Dendritic cell treated with granulocyte-macrophage colony-stimulating factor and Interleukin-4, amounts not matched to agents 40 ng/mL and 50 ng/mL, for 4 days (primary cell): ENCODE results near the gene MRPS25.
A peak's percentile ranks its signal among the peaks of the same experiment; 100 is the strongest.

Source experiments
- H3K27ac Mint-ChIP-seq: one replicate; pipeline ENCODE4 v1.8.0; 2022; ENCODE audit warnings: mild to moderate bottlenecking, mixed read lengths
- H3K27me3 Mint-ChIP-seq: one replicate; pipeline ENCODE4 v1.8.0; 2022; ENCODE audit warnings: mild to moderate bottlenecking, mixed read lengths
- H3K36me3 Mint-ChIP-seq: one replicate; pipeline ENCODE4 v1.8.0; 2022; ENCODE audit warnings: low read depth, mixed read lengths
- H3K4me1 Mint-ChIP-seq: one replicate; pipeline ENCODE4 v1.8.0; 2022; ENCODE audit warnings: low read depth, mixed read lengths
- H3K4me3 Mint-ChIP-seq: one replicate; pipeline ENCODE4 v1.8.0; 2022; ENCODE audit warnings: mild to moderate bottlenecking, moderate library complexity, mixed read lengths
- H3K9me3 Mint-ChIP-seq: one replicate; pipeline ENCODE4 v1.8.0; 2022; ENCODE audit warnings: mixed read lengths
- intact Hi-C: fragments of 100-400 bp; cut with micrococcal nuclease; formaldehyde crosslinking; loops from one replicate; pipeline ENCODE4 v1.15.0; 2022

The MRPS25 gene

DNA sequence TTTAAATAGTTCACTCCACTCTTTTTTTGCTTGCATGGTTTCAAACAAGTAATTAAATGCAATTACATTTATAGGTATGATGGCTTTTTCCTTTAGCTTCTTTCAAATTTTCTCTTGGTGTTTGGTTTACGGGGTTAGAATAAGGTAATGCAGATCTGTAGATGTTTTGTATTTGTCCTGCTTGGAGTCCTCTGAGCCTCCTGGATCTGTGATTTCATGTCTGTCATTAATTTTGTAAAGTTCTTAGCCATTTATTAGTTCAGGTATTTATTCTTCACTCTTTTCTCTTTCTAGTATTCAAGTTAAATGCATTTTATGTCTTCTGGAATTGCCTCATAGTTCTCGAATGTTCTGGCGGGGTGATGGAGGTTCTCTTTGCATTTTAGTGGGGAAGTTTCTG, 1.4 kb upstream of the MRPS25 start:
- intact Hi-C loops, result loop anchor here (10.0 kb wide), 1 partner anchor 412 kb away; the partner anchor contains the start of gene CCDC174
- no peak overlapping the region for H3K4me3 Mint-ChIP-seq
- H3K4me1 Mint-ChIP-seq, result peaks cover 16% of the 10 kb centered on the region
- H3K27me3 Mint-ChIP-seq, result no peaks in the 10 kb centered on the region
- peaks cover 50% of the 10 kb centered on the region for H3K36me3 Mint-ChIP-seq
- H3K27ac Mint-ChIP-seq, result no peak overlapping the region
- H3K9me3 Mint-ChIP-seq, result no peaks in the 10 kb centered on the region

DNA sequence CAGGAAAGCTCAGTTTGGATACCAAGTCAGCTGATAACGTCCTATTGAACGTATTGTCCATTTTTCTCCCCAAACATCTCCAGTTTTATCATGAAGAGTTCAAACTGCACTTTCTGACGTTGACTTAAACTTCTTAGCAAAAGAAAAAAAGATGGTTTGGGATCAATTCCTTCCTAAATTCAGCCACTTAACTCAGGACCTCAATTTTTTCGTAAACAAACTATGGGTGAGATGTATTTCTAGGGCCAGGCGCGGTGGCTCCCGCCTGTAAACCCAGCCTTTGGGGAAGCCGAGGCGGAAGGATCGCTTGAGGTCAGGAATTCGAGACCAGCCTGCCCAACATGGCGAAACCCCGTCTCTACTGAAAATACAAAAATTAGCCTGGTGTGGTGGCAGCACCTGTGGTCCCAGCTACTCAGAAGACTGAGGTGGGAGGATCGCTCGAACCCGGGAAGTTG, 464 bp upstream of the MRPS25 start:
- intact Hi-C loops, result loop anchor here (2.0 to 10.0 kb wide), 3 partner anchors 33 to 411 kb away; partner anchors contain the start of genes CCDC174 and RBSN
- H3K27ac Mint-ChIP-seq, result peak overlapping the region; percentile 97

DNA sequence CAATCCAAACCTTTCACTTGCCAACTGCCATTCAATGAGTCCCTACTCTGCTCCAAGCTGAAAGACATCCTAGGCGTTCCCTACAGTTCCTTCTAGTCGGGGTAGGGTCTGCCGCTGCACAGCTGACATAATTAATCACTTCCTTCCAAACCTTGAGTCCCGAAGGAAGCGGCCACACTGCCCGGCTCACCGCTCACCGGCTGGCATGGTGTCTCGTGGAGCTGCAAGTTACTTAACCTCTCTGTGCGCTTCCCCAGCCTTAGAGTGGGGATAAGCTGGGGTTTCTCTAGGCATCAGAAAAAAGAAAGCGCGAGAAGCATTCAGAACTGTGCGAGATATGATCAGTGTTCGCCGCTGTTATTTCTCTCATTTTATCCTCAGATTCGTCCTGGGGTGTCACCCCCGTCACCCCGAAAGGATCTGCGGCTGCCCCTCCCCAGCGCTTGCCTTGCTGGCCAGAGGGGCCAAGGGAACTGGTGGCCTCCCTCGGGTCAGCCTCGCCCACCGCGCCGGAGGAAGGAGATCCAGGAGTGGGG, 748 bp downstream of the MRPS25 start:
- intact Hi-C loops, result loop anchor here (2.0 to 10.0 kb wide), 3 partner anchors 34 to 410 kb away; partner anchors contain the start of genes CCDC174 and RBSN
- Mint-ChIP-seq H3K9me3 (no peaks in the 10 kb centered on the region), H3K27me3 (no peaks in the 10 kb centered on the region), H3K27ac (peak overlapping the region; percentile 97), H3K4me3 (peak overlapping the region; percentile 91), H3K36me3 (peaks cover 48% of the 10 kb centered on the region), H3K4me1 (peaks cover 16% of the 10 kb centered on the region)

More for the DNA sequence above, 464 bp upstream of the MRPS25 start:
- Mint-ChIP-seq H3K27me3 (no peaks in the 10 kb centered on the region), H3K36me3 (peaks cover 50% of the 10 kb centered on the region), H3K9me3 (no peaks in the 10 kb centered on the region), H3K4me3 (peak overlapping the region; percentile 91), H3K4me1 (peaks cover 16% of the 10 kb centered on the region)

DNA sequence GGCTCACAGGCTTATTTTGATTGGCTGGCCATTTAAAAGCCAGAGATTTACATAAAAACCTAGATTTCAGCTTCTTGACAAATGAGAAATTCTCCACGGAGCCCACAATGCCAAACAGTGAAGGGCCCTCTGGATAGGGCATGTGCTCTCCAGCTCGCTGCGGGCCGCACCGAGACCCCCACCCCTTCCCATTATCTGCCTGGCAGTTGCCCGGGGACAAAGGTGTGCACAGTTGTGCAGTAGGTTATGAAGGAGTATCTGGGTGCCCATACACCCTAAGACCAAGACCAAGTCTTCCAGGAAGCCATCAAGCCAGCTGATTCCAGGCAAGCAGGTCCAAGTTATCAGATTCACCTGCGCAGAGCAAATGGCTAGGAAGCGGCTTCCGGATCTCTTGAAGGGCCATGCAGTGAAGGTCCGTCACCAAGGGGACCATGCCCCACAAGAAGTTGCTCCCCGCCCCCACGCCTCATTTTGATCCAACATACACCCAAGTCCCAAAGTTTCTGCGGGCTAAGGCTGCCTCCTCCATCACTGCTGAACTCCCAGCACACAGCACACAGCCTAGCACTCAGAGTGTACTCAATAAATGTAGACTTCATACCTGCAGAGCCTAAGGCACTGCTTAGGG, 1.3 kb downstream of the MRPS25 start:
- Mint-ChIP-seq H3K27me3 (no peaks in the 10 kb centered on the region), H3K36me3 (peaks cover 53% of the 10 kb centered on the region), H3K4me1 (peaks cover 16% of the 10 kb centered on the region), H3K9me3 (no peaks in the 10 kb centered on the region), H3K4me3 (peak overlapping the region; percentile 91), H3K27ac (peak overlapping the region; percentile 97)
- intact Hi-C loops, result loop anchor here (2.0 to 10.0 kb wide), 3 partner anchors 35 to 409 kb away; partner anchors contain the start of genes CCDC174 and RBSN

DNA sequence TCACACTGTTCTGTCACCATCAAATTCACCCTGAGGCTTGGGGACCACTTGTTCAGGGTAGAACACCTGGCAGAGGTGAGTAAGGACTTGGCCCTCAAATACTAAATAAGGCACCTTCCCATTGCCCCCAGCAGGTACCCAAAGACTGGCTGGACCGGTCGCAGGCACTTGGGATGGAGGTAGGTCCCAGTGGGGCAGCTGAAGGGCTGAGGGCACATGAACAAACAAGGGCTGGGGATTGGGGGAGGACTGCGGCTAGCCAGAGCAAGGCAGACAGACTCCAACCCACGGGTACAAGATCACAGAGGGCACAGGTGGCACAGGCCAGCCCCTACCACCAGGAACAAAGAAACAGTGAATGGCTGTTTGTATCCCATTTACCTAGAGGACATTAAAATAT, 1.9 kb downstream of the MRPS25 start:
- Mint-ChIP-seq H3K27ac (peak overlapping the region; percentile 97), H3K27me3 (no peaks in the 10 kb centered on the region), H3K4me1 (peaks cover 16% of the 10 kb centered on the region), H3K4me3 (peak overlapping the region; percentile 14), H3K9me3 (no peaks in the 10 kb centered on the region), H3K36me3 (peaks cover 59% of the 10 kb centered on the region)
- intact Hi-C loops, result loop anchor here (10.0 kb wide), 1 partner anchor 408 kb away; the partner anchor contains the start of gene CCDC174

DNA sequence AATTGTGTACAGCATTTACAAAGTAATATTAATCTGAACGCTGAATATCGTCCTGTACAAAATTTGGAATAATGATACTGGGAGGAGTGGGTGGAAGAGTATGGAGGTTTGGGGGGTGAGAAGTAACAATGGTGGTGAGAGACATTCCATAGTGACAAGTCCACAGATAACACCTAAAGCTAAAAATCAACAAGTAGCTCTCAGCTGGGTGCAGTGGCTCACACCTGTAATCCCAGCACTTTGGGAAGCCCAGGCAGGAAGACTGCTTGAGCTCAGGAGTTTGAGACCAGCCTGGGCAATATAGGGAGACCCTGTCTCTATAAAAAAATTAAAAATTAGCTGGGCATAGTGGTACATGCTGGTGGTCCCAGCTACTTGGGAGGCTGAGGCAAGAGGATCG, 5.1 kb downstream of the MRPS25 start:
- H3K4me3 Mint-ChIP-seq, result no peak overlapping the region
- H3K27ac Mint-ChIP-seq, result no peak overlapping the region
- peaks cover 3% of the 10 kb centered on the region for H3K9me3 Mint-ChIP-seq
- peaks cover 17% of the 10 kb centered on the region for H3K4me1 Mint-ChIP-seq
- intact Hi-C loops, result loop anchor here (10.0 kb wide), 1 partner anchor 405 kb away; the partner anchor contains the start of gene CCDC174
- H3K36me3 Mint-ChIP-seq, result peaks cover 80% of the 10 kb centered on the region
- no peaks in the 10 kb centered on the region for H3K27me3 Mint-ChIP-seq

DNA sequence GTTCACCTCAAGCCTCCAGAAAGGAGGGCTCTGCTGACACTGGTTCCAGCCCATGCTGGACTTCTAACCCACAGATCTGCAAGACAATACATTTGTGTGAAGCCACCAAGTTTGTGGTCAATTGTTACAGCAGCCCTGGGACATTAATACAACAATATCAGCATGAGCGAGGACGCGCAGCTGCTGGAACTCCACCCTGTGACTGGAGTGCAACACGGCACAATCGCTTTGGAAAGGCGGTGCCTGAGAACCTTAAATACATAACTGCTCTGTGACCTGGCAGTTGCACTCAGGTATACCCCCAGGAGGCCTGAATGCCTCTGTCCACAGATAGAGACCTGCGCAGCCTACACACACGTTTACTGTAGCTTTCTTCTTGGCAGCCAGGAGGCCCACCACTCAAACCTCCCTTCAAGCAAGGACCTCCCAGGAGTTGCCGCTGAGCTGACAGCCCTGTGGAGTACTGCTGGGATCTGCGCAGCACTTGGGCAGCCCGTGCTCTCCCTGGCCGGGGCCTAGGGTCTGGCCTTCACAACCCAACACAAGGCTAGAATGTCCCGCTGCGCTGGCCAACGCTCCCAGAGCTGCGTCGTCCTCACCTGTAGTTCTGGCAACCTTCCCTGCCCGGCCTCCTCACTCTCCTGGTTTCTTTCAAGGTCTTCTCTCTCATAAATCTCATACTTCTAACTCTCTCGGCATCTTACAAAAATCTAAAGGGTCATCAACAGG, 8.3 kb downstream of the MRPS25 start:
- H3K4me1 Mint-ChIP-seq, result peaks cover 6% of the 10 kb centered on the region
- H3K27ac Mint-ChIP-seq, result no peak overlapping the region
- intact Hi-C loops, result no loop called here
- peaks cover 97% of the 10 kb centered on the region for H3K36me3 Mint-ChIP-seq
- no peak overlapping the region for H3K4me3 Mint-ChIP-seq
- H3K27me3 Mint-ChIP-seq, result no peaks in the 10 kb centered on the region
- peaks cover 8% of the 10 kb centered on the region for H3K9me3 Mint-ChIP-seq

DNA sequence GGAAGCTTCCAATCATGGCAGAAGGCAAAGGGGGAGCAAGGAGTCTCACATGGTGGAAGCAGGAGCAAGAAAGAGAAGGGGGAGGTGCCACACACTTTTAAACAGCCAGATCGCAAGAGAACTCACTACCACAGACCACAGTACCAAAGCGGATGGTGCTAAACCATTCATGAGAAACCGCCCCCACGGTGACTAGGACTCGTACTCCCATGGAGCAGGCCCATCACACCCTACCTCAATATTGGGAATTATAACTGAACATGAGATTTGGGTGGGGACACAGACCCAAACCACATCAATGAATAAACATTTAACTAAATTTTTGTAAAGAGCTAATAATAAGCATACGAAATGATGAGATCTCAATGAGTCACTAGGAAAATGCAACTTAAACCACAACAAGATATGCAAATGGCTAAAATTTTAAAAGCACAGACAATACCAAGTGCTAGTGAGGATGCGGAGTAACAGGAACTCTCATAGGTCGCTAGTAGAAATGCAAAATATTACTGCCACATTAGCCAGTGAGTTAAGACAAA, 10.0 kb downstream of the MRPS25 start:
- Mint-ChIP-seq H3K27me3 (no peaks in the 10 kb centered on the region), H3K9me3 (peaks cover 8% of the 10 kb centered on the region), H3K36me3 (peaks cover 99% of the 10 kb centered on the region), H3K4me1 (peaks cover 13% of the 10 kb centered on the region), H3K4me3 (no peak overlapping the region), H3K27ac (no peak overlapping the region)
- intact Hi-C loops, result no loop called here

DNA sequence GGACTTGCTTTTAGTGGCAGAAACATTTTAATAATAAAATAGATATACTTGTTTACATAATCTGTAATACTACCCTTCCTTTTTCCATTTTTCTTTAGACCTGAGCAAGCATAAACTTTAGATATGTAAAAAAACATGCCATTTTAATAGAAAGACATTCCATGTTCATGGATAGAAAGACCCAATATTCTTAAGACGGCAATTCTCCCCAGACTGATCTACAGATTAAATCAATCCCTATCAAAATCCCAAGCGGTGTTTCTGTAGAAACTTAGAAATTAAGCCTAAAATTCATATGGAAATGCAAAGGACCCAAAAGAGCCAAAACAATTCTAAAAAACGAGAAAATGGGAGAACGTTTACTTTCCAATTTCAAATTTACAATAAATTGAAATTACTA, 11.6 kb downstream of the MRPS25 start:
- Mint-ChIP-seq H3K4me1 (peaks cover 14% of the 10 kb centered on the region), H3K9me3 (peaks cover 8% of the 10 kb centered on the region), H3K27ac (no peak overlapping the region), H3K4me3 (no peak overlapping the region), H3K36me3 (peaks cover 99% of the 10 kb centered on the region), H3K27me3 (no peaks in the 10 kb centered on the region)
- intact Hi-C loops, result no loop called here

DNA sequence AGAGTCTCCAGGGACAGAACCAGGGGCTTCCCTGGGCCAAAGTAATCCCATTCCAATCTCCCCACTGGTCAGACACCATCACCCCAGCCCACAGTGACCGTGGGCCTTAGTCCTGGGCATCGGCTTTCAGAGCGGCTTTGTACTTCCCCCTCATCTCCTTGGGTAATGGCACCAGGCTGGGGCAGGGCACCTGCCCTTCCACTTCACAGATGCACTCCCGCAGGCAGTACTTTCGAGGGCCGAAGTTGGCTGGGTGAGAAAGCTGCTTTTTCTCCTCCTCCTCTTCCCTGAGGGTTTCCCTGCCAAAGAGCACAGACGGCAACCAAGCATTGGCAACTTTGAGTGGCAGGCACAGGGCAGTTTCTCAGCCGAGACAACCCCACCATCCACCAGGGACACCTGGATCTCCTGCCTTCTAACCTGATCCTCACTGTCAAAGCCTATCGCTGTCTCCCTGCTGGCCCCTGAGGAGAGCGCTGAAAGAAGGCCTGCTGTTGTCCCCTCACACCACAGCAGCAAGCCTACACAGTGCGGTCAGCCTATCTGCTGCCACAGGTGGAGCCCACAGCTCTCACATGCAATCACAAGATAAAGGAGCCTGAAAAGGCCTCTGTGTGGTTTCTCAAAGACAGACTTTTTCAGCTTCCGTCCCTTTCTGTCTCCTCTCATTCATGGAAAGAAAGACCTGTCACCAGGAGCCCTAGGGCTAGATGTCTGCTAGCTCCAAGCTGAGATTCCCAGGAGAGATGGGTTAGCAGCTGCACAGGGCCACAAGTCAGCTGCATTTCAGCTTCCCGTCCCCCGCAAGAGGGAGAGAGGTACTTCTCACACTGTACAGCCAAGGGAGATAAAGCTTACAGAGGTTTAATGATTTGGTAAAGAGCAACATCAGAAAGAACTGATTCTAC, 12.5 kb downstream of the MRPS25 start:
- Mint-ChIP-seq H3K27ac (no peak overlapping the region), H3K27me3 (no peaks in the 10 kb centered on the region), H3K4me1 (peaks cover 14% of the 10 kb centered on the region), H3K36me3 (peaks cover 99% of the 10 kb centered on the region), H3K4me3 (no peak overlapping the region), H3K9me3 (peaks cover 8% of the 10 kb centered on the region)
- intact Hi-C loops, result no loop called here

DNA sequence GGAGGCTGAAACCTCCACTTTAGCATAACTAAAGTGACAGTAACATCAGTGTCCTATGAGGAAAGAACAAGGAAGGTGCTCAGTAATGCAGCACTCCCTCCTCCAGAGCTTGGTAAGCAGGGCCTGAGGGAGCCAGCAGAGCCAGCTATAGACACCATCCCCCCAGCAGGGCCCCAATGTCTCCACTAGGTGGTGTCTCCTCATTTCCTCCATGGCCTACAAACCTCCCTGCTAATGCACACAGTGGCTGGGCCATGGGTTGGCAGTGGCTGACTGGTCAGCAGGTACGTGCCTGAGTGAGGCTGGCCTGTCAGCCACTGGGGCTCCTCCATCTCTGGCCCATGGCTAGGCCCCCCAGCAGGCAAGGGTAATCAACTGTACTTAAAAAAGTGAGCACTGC, 13.6 kb downstream of the MRPS25 start:
- Mint-ChIP-seq H3K4me3 (no peak overlapping the region), H3K9me3 (peaks cover 8% of the 10 kb centered on the region), H3K27me3 (no peaks in the 10 kb centered on the region), H3K27ac (peak overlapping the region; percentile 41), H3K36me3 (peaks cover 99% of the 10 kb centered on the region), H3K4me1 (peaks cover 14% of the 10 kb centered on the region)
- intact Hi-C loops, result no loop called here

DNA sequence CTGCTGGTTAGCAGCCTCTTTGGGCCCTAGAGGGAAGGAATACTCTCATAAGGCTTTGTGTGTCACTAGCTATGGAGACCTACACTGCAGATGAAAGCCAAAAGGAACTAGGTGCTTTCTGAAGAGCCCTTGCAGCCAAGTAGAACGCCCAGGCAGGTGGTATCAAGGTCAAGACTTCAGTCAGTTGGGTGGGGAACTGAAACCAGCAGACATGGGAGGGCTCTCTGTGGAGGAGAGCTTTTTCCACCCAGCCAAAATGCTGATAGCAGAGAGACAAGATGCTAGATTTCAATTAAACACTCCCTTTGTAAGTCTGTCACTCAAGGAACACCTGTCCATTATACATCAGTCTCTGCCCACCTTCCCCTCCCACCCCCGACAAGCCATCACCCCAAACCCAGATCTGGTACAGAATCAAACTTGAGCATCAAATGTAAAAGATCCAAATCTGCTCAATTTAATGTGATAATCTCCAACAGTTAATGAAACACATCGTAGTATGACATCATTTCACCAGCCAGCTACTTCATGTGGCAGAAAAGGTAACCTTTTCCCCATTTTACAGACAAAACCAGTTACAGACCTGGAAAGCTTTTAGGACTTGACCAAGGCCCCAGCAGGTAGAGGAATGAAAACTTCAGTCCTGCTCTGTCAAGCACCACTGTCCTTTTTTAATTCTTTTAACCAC, 14.6 kb downstream of the MRPS25 start:
- intact Hi-C loops, result no loop called here
- H3K36me3 Mint-ChIP-seq, result peaks cover 99% of the 10 kb centered on the region

DNA sequence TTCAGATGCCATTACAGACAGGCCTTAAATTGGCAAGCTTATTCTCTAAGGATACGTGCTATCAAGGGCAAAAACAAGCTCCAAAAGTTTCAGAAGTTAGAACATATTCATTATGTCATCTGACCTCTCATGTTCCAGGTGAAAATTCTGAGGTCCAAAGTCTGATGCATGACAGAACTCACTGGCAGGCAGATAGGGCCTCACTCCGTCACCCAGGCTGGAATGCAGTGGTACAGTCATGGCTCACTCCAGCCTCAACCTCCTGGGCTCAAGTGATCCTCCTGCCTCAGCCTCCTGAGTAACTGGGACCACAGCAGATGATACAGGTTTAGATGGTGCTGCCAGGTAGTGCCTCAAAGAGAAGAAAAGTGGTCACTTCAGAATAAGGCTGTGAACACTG, 15.5 kb downstream of the MRPS25 start:
- peaks cover under 1% of the 10 kb centered on the region for H3K9me3 Mint-ChIP-seq
- intact Hi-C loops, result no loop called here
- peaks cover 99% of the 10 kb centered on the region for H3K36me3 Mint-ChIP-seq
- no peak overlapping the region for H3K27ac Mint-ChIP-seq
- no peak overlapping the region for H3K4me3 Mint-ChIP-seq
- H3K27me3 Mint-ChIP-seq, result no peaks in the 10 kb centered on the region
- peaks cover 8% of the 10 kb centered on the region for H3K4me1 Mint-ChIP-seq

More for the DNA sequence above, 14.6 kb downstream of the MRPS25 start:
- H3K27me3 Mint-ChIP-seq, result no peaks in the 10 kb centered on the region
- H3K4me3 Mint-ChIP-seq, result no peak overlapping the region
- no peak overlapping the region for H3K27ac Mint-ChIP-seq
- H3K4me1 Mint-ChIP-seq, result peaks cover 14% of the 10 kb centered on the region
- H3K9me3 Mint-ChIP-seq, result peaks cover 8% of the 10 kb centered on the region
